HCT116 (cell line): ENCODE measurements around the gene SERTAD3.

Source experiments
- EGR1 ChIP-seq: IDR thresholded peaks from 2 replicates; pipeline ENCODE4 v1.6.1; 2012; ENCODE audit warnings: low read depth
- ELF1 ChIP-seq: IDR thresholded peaks from 2 replicates; pipeline ENCODE4 v1.6.1; 2012; ENCODE audit warnings: low read depth, borderline replicate concordance
- EZH2phosphoT487 ChIP-seq: fragments of 200-600 bp; IDR thresholded peaks from 2 replicates; pipeline ENCODE4 v1.6.1; 2018; ENCODE audit warnings: antibody characterized with exemption, borderline replicate concordance
- POLR2A ChIP-seq: IDR thresholded peaks from 2 replicates; pipeline ENCODE4 v1.7.0; 2011; ENCODE audit warnings: borderline replicate concordance; ENCODE audit not compliant: insufficient read depth, insufficient read length; ENCODE audit errors: extremely low read depth
- SRF ChIP-seq: IDR thresholded peaks from 2 replicates; pipeline ENCODE4 v1.6.1; 2012; ENCODE audit warnings: low read depth
- ZBTB33 ChIP-seq: IDR thresholded peaks from 2 replicates; pipeline ENCODE4 v1.6.1; 2011; ENCODE audit warnings: mild to moderate bottlenecking, low read length, moderate library complexity; ENCODE audit not compliant: insufficient replicate concordance; ENCODE audit errors: extremely low read depth
- TF ChIP-seq, protein P1 (sequence below), 3 experiments: fragments of 200-600 bp in 1 of 3; sonication (generic) in 1 of 3; IDR thresholded peaks in 2 of 3; conservative IDR thresholded peaks in 1 of 3; 2 replicates each; pipeline ENCODE4 v1.5.1; 2012 to 2017; ENCODE audit warnings: low read depth in 2 of 3, low read length in 2 of 3, antibody characterized with exemption in 1 of 3, borderline replicate concordance in 1 of 3, control low read depth in 1 of 3, mild to moderate bottlenecking in 1 of 3, mixed read lengths in 1 of 3, mixed run types in 1 of 3, moderate library complexity in 1 of 3; ENCODE audit not compliant: insufficient read depth in 1 of 3

GRCh38 chr19:40445780-40446262 is 1.7 kb upstream of the SERTAD3 start:
- TF ChIP-seq, protein P1, sequence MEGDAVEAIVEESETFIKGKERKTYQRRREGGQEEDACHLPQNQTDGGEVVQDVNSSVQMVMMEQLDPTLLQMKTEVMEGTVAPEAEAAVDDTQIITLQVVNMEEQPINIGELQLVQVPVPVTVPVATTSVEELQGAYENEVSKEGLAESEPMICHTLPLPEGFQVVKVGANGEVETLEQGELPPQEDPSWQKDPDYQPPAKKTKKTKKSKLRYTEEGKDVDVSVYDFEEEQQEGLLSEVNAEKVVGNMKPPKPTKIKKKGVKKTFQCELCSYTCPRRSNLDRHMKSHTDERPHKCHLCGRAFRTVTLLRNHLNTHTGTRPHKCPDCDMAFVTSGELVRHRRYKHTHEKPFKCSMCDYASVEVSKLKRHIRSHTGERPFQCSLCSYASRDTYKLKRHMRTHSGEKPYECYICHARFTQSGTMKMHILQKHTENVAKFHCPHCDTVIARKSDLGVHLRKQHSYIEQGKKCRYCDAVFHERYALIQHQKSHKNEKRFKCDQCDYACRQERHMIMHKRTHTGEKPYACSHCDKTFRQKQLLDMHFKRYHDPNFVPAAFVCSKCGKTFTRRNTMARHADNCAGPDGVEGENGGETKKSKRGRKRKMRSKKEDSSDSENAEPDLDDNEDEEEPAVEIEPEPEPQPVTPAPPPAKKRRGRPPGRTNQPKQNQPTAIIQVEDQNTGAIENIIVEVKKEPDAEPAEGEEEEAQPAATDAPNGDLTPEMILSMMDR (IDR thresholded peaks at IDR 0.05 in 2 of 3, conservative IDR thresholded peaks at IDR 0.05 in 1 of 3; ENCODE audit: borderline replicate concordance in 1 of 3, insufficient read depth in 1 of 3, low read depth in 2 of 3, low read length in 2 of 3) = no peak
- TF ChIP-seq ZBTB33 (no peak), SRF (no peak), POLR2A (no peak), ELF1 (no peak), EZH2phosphoT487 (no peak), EGR1 (no peak)
